AG04450 (cell line): Measurements from ENCODE around the gene KLHL26. TPM values are rescaled to one million over a fixed set of nuclear protein-coding genes. Genes with fewer than 3 reads are reported as not detected.

ENCODE experiments used
- CTCF ChIA-PET: fragments of 300-600, 350-600 bp; formaldehyde crosslinking; extraction: SDS; loops from one replicate; lab custom pipeline; 2022; ENCODE audit warnings: antibody characterized with exemption, inconsistent platforms; lab: Charles Lee
- POLR2A ChIA-PET: fragments of 350-600 bp; formaldehyde crosslinking; extraction: SDS; loops from one replicate; lab custom pipeline; 2021; ENCODE audit warnings: antibody characterized with exemption, inconsistent platforms; lab: Yijun Ruan, JAX
- DNase-seq: peaks from one replicate; pipeline ENCODE4 v3.0.0-alpha.2; 2011; ENCODE audit warnings: low read depth, low spot score
- H3K27ac ChIP-seq: one replicate; pipeline ENCODE4 v1.5.1; 2012; ENCODE audit warnings: low read depth, low read length, control low read depth
- H3K27me3 ChIP-seq: one replicate; pipeline ENCODE4 v1.6.0; 2012; ENCODE audit warnings: low read length; ENCODE audit not compliant: control insufficient read depth, insufficient read depth
- H3K4me3 ChIP-seq: 2 replicates; pipeline ENCODE4 v1.5.1; 2011; ENCODE audit warnings: mild to moderate bottlenecking, low read depth, low read length, control low read depth
- H3K9me3 ChIP-seq: 2 replicates; pipeline ENCODE4 v1.5.1; 2012; ENCODE audit warnings: low read length; ENCODE audit not compliant: control insufficient read depth, insufficient read depth
- polyA plus RNA-seq: library from polyadenylated mRNA; depleted of rRNA; stranded (reverse); fragments of >200 nt; gene quantifications from 2 replicates; pipeline ENCODE4 v1.2.3, GENCODE V29; 2011
- TF ChIP-seq, protein P1 (sequence below): IDR thresholded peaks from 2 replicates; pipeline ENCODE4 v1.5.1; 2011; ENCODE audit warnings: low read depth, low read length, control low read depth, inconsistent platforms

The KLHL26 gene
- polyA plus RNA-seq, 1 experiment, result 1.2 TPM

GRCh38 chr19:18608805-18609716 is 27.8 kb upstream of the KLHL26 start:
- Histone ChIP-seq H3K4me3 (no peak overlapping the region), H3K9me3 (no peaks in the 10 kb centered on the region; the same call in 1 of the 2 replicates), H3K27me3 (peaks cover 86% of the 10 kb centered on the region), H3K27ac (no peak overlapping the region)
- DNase-seq, result no peak
- CTCF ChIA-PET, result interaction anchor here (0.6 kb wide), 1 partner anchor 68 kb away, joined by 3 read pairs; no protein-coding TSS in a partner anchor
- POLR2A ChIA-PET, result no interaction called here
- TF ChIP-seq, protein P1, sequence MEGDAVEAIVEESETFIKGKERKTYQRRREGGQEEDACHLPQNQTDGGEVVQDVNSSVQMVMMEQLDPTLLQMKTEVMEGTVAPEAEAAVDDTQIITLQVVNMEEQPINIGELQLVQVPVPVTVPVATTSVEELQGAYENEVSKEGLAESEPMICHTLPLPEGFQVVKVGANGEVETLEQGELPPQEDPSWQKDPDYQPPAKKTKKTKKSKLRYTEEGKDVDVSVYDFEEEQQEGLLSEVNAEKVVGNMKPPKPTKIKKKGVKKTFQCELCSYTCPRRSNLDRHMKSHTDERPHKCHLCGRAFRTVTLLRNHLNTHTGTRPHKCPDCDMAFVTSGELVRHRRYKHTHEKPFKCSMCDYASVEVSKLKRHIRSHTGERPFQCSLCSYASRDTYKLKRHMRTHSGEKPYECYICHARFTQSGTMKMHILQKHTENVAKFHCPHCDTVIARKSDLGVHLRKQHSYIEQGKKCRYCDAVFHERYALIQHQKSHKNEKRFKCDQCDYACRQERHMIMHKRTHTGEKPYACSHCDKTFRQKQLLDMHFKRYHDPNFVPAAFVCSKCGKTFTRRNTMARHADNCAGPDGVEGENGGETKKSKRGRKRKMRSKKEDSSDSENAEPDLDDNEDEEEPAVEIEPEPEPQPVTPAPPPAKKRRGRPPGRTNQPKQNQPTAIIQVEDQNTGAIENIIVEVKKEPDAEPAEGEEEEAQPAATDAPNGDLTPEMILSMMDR, result no peak

GRCh38 chr19:18609717-18610051 is 27.1 kb upstream of the KLHL26 start:
- no peak for DNase-seq
- H3K27me3 ChIP-seq, result peaks cover 86% of the 10 kb centered on the region
- TF ChIP-seq, protein P1, result no peak
- H3K9me3 ChIP-seq, result no peaks in the 10 kb centered on the region; the same call in 1 of the 2 replicates
- H3K27ac ChIP-seq, result no peak overlapping the region
- CTCF ChIA-PET, result no interaction called here
- no peak overlapping the region for H3K4me3 ChIP-seq
- POLR2A ChIA-PET, result no interaction called here

DNA sequence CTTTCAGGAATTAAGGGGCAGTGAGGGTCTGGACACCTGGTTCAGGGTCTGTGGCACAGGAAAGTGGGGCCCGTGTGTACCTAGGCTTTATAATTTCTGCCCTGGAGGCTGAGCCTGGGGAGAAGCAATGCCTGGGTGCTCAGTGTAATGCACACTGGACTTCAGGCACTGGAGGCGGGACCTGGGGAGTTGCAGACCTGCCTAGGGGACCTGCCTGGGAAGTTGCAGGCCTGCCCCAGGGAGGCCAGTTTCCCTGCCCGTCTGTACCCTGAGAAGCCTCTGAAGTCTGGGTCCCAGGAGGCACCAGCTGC is 26.6 kb upstream of the KLHL26 start:
- ChIA-PET CTCF (no interaction called here), POLR2A (no interaction called here)
- DNase-seq, result no peak
- Histone ChIP-seq H3K9me3 (no peaks in the 10 kb centered on the region; the same call in 1 of the 2 replicates), H3K4me3 (no peak overlapping the region), H3K27ac (no peak overlapping the region), H3K27me3 (peaks cover 83% of the 10 kb centered on the region)
- TF ChIP-seq, protein P1, result no peak

DNA sequence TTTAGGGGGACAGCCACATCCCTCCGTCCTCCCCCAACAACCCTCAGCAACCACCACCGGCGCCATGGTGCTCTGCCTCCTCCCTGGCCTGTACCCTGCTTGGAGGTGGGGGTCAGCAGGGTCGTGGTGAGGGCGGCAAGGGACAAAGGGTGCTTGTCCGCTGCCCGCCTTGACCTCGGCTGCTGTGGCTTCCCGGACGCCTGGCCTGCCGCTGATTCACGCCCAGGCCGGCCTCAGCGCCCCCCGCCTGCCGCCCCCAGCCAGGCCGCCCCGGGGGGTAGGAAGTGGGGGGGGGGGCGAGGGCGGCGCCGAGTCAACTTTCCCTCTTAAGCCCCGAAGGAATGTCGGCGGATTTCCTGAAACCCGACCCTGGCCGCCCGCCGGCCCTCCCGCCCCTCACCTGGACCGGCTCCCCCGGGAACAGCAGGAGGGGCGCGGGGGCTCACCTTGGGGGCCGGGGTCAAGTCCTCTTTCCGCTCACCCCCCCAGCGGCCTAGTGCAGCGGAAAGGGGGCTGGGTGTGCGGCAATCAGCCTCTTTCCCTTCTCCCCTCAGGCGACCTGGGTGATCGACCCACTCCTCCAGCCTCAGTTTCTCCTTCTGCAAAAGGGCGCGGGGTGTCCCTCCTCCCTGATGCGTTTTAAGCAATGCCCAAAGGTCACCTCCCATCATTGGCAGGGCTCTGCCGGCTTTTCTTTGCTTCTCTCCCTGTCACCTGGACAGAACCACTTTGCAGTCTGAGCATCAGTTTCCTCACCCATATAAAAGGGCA is 26.1 kb upstream of the KLHL26 start:
- Histone ChIP-seq H3K9me3 (no peaks in the 10 kb centered on the region; the same call in 1 of the 2 replicates), H3K27ac (no peak overlapping the region), H3K4me3 (no peak overlapping the region), H3K27me3 (peaks cover 77% of the 10 kb centered on the region)
- TF ChIP-seq, protein P1, result no peak
- POLR2A ChIA-PET, result no interaction called here
- CTCF ChIA-PET, result no interaction called here
- no peak for DNase-seq
